Fibroblast of skin of back (primary cell): ENCODE results near the gene TMEM79.

Experiments used
- DNase-seq: peaks from one replicate; pipeline ENCODE4 v3.0.0-alpha.2; 2013

TMEM79 gene

DNA sequence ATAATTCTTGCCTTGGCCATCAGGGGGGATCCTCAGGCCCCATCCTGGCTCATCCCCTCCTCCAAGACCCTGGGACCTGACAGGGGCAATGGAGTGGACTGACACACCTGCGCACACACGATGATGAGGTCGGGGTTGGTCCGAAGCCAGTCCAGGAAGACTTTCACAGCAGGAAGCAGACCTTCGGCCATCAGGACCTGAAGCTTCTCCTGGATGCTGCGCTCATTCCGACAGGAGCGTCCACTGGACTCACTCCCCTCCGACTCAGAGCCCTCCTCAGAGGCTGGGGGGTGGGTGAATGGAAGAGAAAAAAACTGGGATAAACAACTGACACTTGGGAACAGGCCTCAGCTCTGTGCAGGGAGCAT is 20.9 kb upstream of the TMEM79 start:
- no peak for DNase-seq

DNA sequence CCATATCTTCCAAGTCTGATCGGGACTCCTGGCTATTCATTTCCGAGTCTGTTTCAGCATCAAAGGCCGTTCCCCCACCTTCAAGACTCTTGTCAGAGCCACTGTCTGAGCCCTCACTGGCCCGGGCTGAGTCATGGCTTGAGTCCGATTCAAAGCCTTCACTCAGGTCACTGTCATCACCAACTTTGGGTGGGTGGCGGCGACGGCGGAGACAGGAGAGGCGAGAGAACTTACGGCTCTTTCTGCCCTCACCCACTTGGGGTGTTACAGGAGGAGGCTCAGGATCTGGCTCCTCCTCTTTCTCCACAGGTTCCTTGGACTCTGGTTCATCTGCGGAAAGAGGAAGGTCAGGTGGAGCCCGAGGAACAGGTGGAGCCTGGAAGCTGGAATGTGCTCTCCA is 18.1 kb upstream of the TMEM79 start:
- DNase-seq, result no peak

- no peak for DNase-seq
Observed at GRCh38 chr1:156268336-156268735, 15.8 kb upstream of the TMEM79 start.

GRCh38 chr1:156270314-156270713 is 13.8 kb upstream of the TMEM79 start:
- DNase-seq, result no peak

DNA sequence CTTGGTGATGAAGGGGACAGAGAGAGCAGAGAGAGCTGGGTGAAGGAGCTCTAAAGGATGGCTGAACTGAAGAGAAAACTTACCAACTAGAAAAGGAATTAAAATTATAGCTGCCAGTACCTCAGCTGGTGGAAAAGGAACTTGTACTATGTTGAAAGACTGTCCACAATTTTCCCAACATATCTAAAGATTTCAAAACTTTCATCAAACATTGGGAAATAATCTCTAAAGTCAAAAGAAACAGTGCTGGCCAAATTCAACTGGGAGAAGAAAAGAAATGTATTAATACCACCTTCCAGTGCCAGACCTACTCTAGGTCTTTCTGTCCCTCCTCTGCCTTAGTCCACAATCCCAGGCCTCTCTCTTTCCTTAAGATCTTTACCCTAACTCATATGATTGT is 7.6 kb upstream of the TMEM79 start:
- DNase-seq, result no peak

GRCh38 chr1:156276966-156277381 is 7.2 kb upstream of the TMEM79 start:
- DNase-seq, result no peak

DNA sequence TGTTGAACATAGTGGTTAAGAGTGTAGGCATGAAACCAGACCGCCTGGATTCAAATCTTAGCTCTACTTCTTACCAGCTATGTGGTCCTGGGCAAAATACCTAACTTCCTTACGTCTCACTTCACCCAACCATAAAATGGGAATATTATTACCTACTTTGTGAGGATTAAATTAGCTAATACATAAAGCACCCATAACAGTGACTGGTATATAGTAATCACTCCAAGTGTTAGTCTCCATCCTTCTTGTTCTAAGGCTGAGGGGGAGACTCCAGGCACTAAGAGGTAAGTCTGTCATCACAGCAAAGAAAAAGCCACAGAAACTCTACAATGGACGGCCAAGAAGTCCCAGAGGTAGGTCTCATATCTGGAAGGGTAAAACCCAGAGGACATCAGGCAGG is 4.3 kb upstream of the TMEM79 start:
- DNase-seq, result no peak

- peak; percentile 77 for DNase-seq
Observed at GRCh38 chr1:156281281-156281680, 2.8 kb upstream of the TMEM79 start.

GRCh38 chr1:156281693-156282478 is 2.2 kb upstream of the TMEM79 start:
- DNase-seq, result peak; percentile 23

- DNase-seq, result peak; percentile 99
Observed at GRCh38 chr1:156282479-156283222, 1.5 kb upstream of the TMEM79 start, which contains the start of gene SMG5. Gene SMG5, minus strand, starts transcription at chr1:156282825. Its CDS starts 145 bp downstream, at chr1:156282680.

DNA sequence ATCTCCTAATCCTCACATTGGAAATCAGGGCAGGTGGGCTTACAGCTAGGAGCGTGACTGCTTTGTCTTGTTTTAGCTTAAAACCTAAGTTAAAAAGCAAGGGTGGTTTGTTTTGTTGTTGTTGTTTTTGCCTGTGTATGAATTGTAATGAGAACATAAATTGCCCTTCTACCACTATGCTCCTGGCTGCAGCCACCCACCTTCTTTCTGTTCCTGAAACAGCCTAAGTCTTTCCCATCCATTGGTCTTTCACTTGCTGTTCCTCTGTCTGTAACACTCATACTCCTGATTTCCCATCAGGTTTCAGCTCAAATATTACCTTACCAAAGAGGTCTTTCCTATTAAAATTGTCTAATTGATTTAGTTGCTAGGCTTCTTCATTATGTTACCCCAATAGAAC is 604 bp upstream of the TMEM79 start:
- DNase-seq, result no peak

DNA sequence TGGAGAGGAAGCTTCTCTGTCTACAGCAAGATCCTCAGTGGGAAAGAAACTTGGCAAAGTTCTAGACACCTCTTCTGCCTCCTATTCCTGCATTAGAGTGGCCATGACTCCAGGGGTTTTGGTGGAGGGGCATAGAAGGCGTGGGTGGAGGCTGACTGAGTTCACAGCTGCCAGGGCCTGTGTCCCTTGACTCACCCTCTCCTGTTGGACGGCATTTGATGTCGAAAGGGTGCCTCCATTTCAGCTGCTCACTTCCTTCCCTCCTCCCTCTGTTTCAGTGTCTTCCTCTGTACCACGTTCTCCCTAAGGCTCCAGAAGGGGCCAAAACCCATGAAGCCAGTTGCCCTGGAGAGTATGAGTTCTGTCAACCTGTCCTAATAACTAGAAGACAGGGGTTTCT is 632 bp downstream of the TMEM79 start:
- no peak for DNase-seq

DNA sequence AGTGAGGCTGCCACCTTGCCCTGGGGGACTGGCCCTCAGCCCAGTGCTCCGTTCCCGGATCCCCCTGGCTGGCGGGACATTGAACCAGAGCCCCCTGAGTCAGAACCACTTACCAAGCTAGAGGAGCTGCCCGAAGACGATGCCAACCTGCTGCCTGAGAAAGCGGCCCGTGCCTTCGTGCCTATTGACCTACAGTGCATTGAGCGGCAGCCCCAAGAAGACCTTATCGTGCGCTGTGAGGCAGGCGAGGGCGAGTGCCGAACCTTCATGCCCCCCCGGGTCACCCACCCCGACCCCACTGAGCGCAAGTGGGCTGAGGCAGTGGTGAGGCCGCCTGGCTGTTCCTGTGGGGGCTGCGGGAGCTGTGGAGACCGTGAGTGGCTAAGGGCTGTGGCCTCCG is 1.3 kb downstream of the TMEM79 start:
- DNase-seq, result no peak

- DNase-seq, result no peak
Observed at GRCh38 chr1:156286061-156286460, 1.9 kb downstream of the TMEM79 start.

GRCh38 chr1:156289857-156290256 is 5.7 kb downstream of the TMEM79 start:
- DNase-seq, result no peak

GRCh38 chr1:156291226-156292061 is 7.3 kb downstream of the TMEM79 start:
- peak; percentile 81 for DNase-seq

- DNase-seq, result no peak
Observed at GRCh38 chr1:156293098-156293434, 8.9 kb downstream of the TMEM79 start.

- DNase-seq, result no peak
Observed at GRCh38 chr1:156293895-156294294, 9.8 kb downstream of the TMEM79 start.

- DNase-seq, result peak; percentile 71
Observed at GRCh38 chr1:156295391-156295947, 11.3 kb downstream of the TMEM79 start, which contains the start of gene GLMP. Gene GLMP, minus strand, starts transcription at chr1:156295679. Its CDS starts 34 bp downstream, at chr1:156295645.

DNA sequence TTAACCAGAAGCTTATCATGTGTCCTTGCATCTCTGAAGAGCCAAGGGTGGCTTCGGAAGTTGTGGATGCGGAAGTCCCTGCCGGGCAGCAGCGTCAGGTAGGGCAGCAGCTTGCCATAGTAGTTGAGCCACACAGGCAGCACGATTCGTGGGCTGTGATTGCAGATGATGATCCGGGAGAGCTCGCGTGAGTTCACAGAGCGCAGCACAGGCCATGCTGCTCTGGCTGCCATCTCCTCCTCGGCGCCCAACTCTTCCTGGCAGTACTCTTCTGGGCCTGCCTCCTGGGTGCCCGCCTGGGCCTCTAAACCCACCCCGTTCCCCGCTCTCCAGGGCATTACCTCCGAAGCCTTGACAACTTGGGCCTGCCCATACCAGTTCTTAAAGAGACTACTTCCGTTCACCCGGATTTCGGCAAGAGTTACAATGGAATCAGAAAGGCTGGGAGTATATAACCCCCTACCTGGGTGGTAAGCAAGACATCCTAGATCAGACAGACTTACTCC is 14.8 kb downstream of the TMEM79 start, which contains the start of gene VHLL:
Gene VHLL, minus strand, starts transcription at position 456 of the 506 bp plus-strand sequence. Its CDS starts 118 bp downstream, at position 338.
- DNase-seq, result no peak

GRCh38 chr1:156303241-156303640 is 19.1 kb downstream of the TMEM79 start:
- DNase-seq, result no peak

DNA sequence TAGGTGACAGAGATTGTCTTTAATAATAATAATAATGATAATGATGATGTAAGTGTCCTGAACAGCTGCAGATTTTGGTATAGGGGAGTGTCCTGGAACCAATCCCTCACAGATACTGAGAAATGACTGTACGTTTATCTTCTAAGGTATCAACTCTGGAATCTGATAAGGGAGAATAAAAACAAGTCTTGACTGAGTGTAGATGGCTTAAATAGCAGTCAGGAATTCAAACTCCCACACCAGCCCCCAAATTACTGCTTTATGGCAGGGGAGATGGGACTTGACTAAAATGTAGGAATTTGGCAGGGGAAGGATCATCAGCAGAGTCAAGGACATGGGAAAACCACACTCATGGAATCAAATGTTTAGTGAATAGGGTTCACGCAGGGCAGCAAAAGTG is 21.1 kb downstream of the TMEM79 start:
- DNase-seq, result no peak
